Stimulated activated CD4-positive, alpha-beta T cell treated with anti-CD3 and anti-CD28 coated beads, Interleukin-15, amount 100 ng/mL, for 48 hours (primary cell): ENCODE data around the gene SULT2A1.
"Not testable (repeated sequence)": the region's sequence is repeated elsewhere in the genome, so short reads cannot be mapped to it uniquely, and the experiment has no call there.

Experiments used
- DNase-seq, 2 donors: peaks; one replicate each; pipeline ENCODE4 v3.0.0-alpha.2; 2020; ENCODE audit warnings: low read depth in 2 of 2

The SULT2A1 gene

DNA sequence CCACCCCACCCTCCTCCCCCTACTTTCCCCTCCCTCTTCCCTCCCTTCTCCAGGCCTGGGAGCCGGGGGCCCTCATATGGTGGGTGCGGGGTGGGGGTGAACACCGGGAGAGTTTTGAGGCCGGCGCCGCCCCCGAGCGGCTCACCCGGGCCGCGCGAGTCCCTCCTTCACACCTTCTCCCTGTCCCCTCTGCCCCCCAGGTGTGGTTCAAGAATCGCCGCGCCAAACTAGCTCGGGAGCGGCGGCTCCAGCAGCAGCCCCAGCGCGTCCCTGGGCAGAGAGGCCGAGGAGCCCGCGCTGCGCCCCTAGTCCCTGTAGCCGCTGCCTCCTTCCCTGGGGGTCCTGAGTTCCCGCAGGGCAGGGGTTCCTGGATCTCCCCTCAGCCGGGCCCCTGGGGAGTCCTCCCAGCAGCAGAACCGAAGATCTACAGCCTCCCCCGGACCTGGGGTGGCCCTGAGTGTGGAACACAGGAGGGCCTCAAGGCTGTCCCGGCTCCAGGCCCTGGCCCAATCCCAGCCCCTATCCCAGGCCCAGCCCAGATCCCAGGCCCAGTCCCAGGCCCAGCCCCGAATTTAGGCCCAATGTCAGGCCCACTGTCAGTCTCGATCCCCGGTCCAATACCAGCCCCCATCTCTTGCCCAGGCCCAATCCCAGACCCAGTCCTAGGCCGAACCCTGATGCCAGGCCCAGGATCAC is 25.4 kb downstream of the SULT2A1 start:
- DNase-seq = no peak

DNA sequence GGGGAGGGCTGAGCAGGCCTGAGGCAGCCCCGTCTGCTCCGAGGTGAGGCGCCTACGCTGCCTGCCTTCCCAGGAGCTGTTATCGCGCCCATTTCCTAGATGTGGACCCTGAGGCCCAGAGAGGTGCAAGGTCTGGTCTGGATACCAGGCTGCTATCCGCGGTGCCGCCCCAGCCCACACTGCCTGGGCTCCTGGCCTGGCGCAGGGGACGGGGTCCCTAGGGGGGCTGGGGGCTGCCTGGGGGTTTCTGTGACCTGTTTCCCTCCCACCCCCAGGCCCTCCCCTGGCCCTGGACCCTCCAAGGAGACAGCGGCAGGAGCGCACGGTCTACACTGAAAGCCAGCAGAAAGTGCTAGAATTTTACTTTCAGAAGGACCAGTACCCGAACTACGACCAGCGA is 26.3 kb downstream of the SULT2A1 start:
- DNase-seq = not testable (repeated sequence)

DNA sequence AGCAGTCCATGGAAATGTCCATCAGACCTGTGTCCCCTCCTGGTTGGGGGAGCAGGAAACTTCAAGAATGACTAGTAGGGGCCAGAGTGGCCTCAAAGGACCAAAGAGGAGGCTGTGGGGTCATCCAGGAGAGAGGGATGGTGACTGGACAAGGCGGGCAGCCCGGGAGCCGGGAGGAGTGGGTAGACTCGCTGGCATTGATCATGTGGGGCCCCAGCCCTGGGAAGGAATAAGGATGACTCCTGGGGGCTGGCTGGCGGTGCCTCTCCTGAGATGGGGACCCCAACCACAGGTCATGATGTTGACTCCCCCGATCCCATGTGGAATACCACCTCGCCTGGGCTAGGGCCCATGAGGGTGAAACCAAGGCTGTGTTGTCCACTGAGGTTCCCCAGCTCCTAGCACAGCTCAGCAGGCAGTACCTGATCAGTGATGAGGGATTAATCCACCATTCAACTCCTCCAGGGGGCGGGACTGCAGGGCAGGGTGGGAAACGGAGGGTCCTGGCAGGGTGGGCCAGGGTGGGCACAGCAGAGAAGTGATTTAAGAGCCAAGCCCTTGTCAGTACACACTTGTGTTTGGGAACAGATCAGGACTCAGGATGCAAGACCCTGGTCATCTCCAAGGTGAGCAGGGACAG is 27.3 kb downstream of the SULT2A1 start, which contains the start of gene TPRX2:
TSS of gene TPRX2 (plus strand) at position 590 of the 640 bp plus-strand sequence. CDS start at position 602, 12 bp downstream.
- DNase-seq = not testable (repeated sequence)

DNA sequence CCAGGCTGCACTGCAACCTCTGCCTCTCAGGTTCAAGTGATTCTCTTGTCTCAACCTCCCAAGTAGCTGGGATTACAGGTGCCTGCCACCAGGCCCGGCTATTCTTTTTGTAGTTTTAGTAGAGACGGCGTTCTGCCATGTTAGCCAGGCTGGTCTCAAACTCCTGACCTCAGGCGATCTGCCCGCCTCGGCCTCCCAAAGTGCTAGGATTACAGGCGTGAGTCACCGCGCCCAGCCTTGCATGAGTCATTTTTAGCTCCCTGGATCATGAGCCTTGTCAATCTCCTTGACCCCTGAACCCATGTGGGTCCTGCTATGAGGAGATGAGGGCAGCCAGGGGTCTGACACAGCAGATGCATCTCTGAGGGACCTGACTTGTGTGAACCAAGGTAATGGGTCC is 27.9 kb downstream of the SULT2A1 start:
- not testable (repeated sequence) for DNase-seq

DNA sequence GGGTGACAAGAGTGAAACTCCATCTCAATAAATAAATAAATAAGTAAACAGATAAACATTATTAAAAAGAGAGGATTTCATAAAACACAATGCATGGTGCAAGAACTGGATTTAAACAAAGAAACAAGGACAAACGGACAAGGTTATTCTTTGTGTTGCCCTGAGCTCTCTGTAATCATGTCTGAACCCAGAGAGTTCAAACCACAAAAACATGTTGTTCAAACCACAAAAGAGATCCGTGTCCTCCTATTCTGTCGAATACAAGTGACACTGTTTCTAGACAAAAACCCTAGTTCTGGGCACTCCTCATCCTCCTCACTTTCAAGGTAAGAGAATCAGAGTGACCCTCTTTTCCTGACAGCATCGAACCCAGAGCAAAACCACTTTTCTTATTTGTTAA is 31.7 kb downstream of the SULT2A1 start:
- no peak for DNase-seq

DNA sequence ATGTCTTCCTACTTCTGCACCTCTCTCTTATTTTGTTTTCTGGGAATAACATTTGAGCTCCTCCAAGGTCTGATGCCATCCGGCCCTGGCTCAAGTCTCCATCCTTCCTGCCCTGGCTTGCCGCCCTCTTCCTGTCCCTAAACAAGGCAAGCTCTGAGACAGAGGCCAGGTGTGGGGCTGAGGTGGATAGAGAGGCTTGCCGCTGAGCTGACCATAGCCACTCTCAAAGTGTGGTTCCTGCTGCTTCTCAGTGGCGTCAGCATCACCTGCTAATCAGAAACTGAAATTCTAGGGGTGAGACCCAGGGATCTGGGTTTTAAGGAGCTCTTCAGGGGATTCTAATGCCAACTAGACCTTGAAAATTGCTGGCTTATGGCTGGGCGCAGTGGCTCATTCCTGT is 33.1 kb downstream of the SULT2A1 start:
- DNase-seq = no peak

DNA sequence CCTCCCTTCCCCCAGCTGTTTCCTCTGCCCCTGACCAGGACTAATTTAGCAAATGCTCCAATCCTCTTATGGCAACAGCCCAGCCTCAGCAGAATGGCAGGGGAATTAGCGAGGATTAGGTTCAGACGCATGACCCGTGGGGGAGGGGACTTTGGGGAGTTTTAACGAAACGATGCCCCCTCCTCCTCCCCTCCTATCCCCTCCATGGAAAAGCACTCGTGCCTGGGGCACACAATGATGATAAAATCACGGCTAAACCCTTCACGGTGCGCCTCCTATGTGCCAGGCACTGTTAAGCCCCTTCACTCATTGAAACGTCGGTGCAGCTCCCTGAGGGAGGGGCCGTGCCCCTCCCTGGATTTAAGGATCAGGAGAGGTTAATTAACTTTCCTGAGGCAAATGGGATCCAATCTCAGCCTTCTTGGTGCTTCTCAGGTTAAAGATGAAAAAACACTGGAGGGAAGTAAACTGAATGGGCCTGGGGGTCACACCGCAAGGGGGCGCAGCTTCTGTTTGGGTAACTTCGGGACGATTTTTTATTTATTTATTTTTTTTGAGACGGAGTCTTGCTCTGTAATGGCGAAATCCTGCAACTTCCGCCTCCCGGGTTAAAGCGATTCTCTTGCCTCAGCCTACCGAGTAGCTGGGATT is 37.2 kb downstream of the SULT2A1 start:
- DNase-seq = peak; percentile 11 to 31

DNA sequence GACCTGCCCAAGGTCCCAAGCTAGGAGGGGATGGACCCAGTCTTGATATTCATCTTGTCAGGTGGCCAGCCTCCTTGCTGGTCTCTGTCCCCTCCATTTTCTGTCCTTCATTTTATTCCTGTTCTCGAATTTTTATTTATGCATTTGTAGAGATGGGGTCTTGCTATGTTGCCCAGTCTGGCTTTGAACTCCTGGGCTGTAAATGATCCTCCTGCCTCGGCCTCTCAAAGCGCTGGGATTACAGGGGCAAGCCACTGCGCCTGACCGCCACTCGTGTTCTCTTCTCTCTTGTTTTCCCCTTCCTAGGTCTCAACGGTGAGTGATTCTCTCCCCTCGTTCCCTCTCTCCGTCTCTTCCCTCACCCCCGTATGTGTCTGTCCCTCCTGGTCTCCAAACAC is 37.7 kb downstream of the SULT2A1 start:
- DNase-seq = no peak

DNA sequence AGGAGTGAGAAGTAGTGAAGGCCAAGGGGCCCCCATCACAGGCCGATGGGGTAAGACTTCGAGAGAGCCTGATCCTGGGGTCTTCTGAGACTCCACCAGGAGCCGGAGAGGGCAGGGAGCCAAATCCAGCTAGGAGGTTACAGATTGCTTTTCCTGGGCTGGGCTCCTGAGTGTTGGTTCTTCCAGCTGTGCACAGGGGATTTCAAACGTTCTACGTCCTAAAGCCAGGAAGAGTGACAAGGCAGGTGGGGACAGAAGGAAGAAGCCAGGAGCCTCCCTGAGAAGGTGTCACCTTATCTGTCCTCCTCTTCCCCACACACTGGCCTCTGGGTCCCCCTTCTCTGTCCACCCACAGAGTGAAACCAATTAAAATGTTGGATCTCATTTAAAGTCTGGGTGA is 43.2 kb downstream of the SULT2A1 start:
- DNase-seq = no peak

DNA sequence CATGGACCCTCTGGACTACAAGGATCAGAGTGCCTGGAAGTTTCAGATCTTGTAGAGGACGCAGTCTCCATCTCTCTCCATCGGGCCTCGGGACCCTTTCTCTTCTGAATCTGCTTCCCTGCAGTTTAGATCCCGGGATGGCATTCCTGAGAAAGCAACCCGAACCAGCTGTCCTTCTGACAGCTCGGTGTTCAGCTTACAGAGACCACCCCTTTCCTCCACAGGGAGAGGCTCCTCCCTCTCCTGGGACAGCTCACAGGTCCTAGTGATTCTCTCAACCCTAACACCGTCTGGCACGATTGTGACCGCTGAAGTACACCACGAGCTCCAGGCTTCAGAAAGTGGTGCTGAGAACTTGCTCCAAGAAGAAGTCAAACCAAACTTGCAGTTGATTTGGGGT is 46.2 kb downstream of the SULT2A1 start:
- DNase-seq = no peak

DNA sequence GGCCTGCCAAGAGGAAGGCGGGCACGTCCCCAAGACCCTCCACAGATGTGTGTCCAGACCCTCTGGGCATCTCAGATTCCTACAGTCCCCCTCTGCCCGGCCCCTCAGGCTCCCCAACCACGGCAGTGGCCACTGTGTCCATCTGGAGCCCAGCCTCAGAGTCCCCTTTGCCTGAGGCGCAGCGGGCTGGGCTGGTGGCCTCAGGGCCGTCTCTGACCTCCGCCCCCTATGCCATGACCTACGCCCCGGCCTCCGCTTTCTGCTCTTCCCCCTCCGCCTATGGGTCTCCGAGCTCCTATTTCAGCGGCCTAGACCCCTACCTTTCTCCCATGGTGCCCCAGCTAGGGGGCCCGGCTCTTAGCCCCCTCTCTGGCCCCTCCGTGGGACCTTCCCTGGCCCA is 46.7 kb downstream of the SULT2A1 start:
- no peak for DNase-seq

DNA sequence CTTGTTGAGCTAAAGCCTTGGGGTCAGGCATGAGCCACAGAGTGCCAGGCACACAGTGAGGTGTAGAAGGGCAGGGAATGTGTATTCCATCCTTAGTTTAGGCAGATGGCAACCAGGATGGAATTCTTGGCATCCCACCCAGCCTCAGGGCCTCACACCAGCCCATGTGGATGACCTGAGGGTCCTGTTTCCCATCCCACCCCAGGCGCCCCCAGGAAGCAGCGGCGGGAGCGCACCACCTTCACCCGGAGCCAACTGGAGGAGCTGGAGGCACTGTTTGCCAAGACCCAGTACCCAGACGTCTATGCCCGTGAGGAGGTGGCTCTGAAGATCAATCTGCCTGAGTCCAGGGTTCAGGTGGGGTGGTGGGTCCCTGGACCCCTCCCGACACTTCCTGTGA is 50.1 kb downstream of the SULT2A1 start:
- no peak for DNase-seq

DNA sequence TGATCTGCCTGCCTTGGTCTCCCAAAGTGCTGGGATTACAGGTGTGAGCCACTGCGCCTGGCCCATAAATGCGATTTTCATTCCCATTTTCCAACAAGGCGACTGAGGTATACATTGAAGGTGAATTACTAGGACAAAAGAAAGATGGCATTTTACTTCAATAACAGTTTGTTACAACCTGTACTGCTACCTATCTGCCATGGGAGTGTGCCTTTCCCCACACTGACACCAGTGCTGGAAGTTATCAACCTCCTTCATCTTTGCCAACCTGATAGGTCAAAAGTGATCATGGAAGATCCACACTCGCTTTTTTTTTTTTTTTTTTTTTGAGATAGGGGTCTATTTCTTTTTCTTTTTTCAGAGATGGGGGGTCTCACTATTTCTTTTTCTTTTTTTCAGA is 53.4 kb downstream of the SULT2A1 start:
- no peak for DNase-seq

DNA sequence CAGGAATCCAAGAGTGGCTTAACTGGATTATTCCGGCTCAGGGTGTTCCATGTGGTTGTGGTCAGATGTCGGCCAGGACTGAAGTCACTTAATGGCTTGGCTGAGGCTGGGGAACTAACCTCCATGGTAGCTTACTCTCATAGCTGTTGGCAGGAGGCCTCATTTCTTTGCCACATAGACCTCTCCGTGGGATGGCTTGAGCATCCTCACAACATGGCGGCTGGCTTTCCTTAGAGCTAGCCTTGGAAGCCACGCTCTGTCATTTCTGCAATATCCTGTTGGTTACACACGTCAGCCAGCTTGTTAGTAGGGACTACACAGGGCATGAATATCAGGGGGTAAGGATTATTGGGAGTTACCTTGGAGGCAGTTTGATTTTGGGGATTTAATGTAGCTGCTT is 59.3 kb downstream of the SULT2A1 start:
- no peak for DNase-seq

DNA sequence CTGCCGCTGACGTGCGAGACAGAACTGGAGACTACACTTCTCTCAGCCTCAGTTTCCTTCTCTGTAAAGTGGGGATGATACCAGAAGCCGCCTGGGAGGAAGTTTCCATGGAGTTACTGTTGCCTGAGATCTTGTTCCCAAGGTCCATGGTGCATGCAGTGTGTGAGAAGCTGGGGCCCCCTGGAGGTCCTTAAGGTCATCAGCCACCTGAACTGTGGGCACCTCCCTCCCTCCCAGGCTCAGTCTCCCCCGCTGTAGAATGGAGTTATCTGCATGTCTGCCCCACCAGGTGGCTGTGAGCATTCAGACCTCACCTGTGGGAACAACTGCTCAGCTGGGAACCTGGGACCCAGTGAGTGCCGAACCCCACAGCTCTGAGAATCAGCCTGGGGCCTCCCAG is 61.7 kb downstream of the SULT2A1 start:
- DNase-seq = no peak

DNA sequence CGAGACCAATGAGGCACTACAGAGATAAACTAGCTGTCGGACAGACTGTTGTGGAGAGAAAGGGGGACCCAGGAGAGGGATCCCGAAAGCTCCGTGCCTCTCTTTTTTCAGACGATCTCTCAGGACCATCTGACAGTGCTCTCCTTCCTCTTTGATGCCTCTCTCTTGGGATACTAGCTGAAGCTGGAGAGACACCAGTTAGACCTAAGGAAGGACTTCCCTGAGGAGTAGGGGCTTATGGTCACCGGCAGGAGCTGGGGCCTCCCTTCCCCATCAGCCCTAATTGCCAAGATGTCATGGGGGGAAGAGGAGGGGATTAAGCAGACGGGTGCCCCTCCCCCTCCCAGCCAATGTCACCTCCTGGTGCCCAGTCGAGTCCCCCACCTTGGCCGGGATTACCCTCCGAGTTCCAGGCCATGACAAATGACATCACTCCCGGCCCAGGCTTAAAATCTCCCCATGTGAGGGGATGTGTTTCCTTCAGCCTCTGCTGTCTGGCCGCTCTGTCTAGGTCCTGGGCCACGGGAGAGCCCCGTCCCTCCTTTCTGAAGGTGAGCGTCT is 64.6 kb downstream of the SULT2A1 start, which contains the start of gene CRX:
TSS of gene CRX (plus strand) at position 478 of the 561 bp plus-strand sequence. CDS start 12,507 bp downstream, outside the sequence.
- DNase-seq = no peak
